ENCODE measurements around the gene SHC3.

DNA sequence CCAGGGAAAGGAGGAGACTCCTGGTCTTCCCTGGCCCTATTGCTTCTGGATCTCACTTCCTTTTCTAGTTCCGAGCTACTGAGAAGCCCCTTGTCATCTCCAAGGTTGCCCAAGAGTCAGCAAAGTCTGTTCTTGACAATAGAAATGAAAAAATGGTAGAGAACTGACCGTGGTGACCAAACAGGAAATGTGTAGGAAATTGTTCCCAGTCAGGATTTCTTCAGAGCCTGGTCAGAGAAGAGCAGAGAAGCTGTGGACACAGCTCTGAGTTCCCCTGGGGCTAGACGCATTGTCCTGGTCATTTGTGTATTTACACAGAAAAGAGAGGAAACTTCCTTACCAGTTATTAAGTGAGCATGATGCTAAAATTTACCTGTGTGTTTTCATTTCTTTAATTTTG, 151.7 kb downstream of the SHC3 start:
- no peak for TF ChIP-seq EZH2 (IDR thresholded peaks at IDR 0.05)
- TF ChIP-seq, protein P1, sequence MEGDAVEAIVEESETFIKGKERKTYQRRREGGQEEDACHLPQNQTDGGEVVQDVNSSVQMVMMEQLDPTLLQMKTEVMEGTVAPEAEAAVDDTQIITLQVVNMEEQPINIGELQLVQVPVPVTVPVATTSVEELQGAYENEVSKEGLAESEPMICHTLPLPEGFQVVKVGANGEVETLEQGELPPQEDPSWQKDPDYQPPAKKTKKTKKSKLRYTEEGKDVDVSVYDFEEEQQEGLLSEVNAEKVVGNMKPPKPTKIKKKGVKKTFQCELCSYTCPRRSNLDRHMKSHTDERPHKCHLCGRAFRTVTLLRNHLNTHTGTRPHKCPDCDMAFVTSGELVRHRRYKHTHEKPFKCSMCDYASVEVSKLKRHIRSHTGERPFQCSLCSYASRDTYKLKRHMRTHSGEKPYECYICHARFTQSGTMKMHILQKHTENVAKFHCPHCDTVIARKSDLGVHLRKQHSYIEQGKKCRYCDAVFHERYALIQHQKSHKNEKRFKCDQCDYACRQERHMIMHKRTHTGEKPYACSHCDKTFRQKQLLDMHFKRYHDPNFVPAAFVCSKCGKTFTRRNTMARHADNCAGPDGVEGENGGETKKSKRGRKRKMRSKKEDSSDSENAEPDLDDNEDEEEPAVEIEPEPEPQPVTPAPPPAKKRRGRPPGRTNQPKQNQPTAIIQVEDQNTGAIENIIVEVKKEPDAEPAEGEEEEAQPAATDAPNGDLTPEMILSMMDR (IDR thresholded peaks at IDR 0.05 in 2 of 3, conservative IDR thresholded peaks at IDR 0.05 in 1 of 3; ENCODE audit: borderline replicate concordance in 1 of 3, insufficient read depth in 1 of 3, low read depth in 2 of 3, low read length in 2 of 3): no peak
- no peak for TF ChIP-seq POLR2A (IDR thresholded peaks at IDR 0.05; ENCODE audit: borderline replicate concordance, extremely low read depth, insufficient read depth, insufficient read length)
- TF ChIP-seq POLR2AphosphoS5 (IDR thresholded peaks at IDR 0.05; ENCODE audit: low read depth, low read length): no peak
- TF ChIP-seq, protein P2, sequence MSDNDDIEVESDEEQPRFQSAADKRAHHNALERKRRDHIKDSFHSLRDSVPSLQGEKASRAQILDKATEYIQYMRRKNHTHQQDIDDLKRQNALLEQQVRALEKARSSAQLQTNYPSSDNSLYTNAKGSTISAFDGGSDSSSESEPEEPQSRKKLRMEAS (IDR thresholded peaks at IDR 0.05): no peak
- TF ChIP-seq RAD21 (IDR thresholded peaks at IDR 0.05; ENCODE audit: low read depth): no peak
- no peak for TF ChIP-seq CEBPB (IDR thresholded peaks at IDR 0.05; ENCODE audit: low read depth)
- TF ChIP-seq, protein P3, sequence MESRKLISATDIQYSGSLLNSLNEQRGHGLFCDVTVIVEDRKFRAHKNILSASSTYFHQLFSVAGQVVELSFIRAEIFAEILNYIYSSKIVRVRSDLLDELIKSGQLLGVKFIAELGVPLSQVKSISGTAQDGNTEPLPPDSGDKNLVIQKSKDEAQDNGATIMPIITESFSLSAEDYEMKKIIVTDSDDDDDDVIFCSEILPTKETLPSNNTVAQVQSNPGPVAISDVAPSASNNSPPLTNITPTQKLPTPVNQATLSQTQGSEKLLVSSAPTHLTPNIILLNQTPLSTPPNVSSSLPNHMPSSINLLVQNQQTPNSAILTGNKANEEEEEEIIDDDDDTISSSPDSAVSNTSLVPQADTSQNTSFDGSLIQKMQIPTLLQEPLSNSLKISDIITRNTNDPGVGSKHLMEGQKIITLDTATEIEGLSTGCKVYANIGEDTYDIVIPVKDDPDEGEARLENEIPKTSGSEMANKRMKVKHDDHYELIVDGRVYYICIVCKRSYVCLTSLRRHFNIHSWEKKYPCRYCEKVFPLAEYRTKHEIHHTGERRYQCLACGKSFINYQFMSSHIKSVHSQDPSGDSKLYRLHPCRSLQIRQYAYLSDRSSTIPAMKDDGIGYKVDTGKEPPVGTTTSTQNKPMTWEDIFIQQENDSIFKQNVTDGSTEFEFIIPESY (IDR thresholded peaks at IDR 0.05; ENCODE audit: extremely low read depth, insufficient replicate concordance, low read length): no peak

Data from HCT116 (cell line).